Pons (tissue), 1 donor: Measurements from ENCODE around the gene R3HDML.
"Not testable (repeated sequence)": the region's sequence is repeated elsewhere in the genome, so short reads cannot be mapped to it uniquely, and the experiment has no call there.

Experiments used
- DNase-seq: peaks from one replicate; pipeline ENCODE4 v3.0.0-alpha.2; 2016; ENCODE audit warnings: low spot score

The R3HDML gene

GRCh38 chr20:44328428-44328827 is 8.4 kb upstream of the R3HDML start:
- DNase-seq: no peak

GRCh38 chr20:44331201-44331600 is 5.6 kb upstream of the R3HDML start:
- no peak for DNase-seq

GRCh38 chr20:44334306-44334705 is 2.5 kb upstream of the R3HDML start:
- DNase-seq: no peak

- no peak for DNase-seq
These were observed 2.1 kb upstream of the R3HDML start for GRCh38 chr20:44334709-44335108.

GRCh38 chr20:44335675-44336074 is 1.2 kb upstream of the R3HDML start:
- no peak for DNase-seq

GRCh38 chr20:44336086-44336485 is 757 bp upstream of the R3HDML start:
- no peak for DNase-seq

- no peak for DNase-seq
These were observed 5.4 kb downstream of the R3HDML start for GRCh38 chr20:44342248-44342647.

GRCh38 chr20:44343162-44343675 is 6.4 kb downstream of the R3HDML start:
- no peak for DNase-seq

- DNase-seq: no peak
These were observed 7.9 kb downstream of the R3HDML start for GRCh38 chr20:44344723-44345122.

- DNase-seq: no peak
These were observed 8.3 kb downstream of the R3HDML start for GRCh38 chr20:44345147-44345546.

GRCh38 chr20:44345941-44346340 is 9.1 kb downstream of the R3HDML start:
- not testable (repeated sequence) for DNase-seq

GRCh38 chr20:44348168-44348659 is 11.4 kb downstream of the R3HDML start:
- no peak for DNase-seq

- DNase-seq: no peak
These were observed 12.5 kb downstream of the R3HDML start for GRCh38 chr20:44349349-44349748.

- no peak for DNase-seq
These were observed 13.7 kb downstream of the R3HDML start for GRCh38 chr20:44350567-44350966.

GRCh38 chr20:44354979-44355497 is 18.2 kb downstream of the R3HDML start:
- DNase-seq: no peak

- no peak for DNase-seq
These were observed 18.9 kb downstream of the R3HDML start, which contains the start of gene HNF4A for GRCh38 chr20:44355498-44356352. Gene HNF4A, plus strand, starts transcription at chr20:44355699. Its CDS starts 106 bp downstream, at chr20:44355805.

- DNase-seq: no peak
These were observed 19.5 kb downstream of the R3HDML start for GRCh38 chr20:44356353-44356723.

- no peak for DNase-seq
These were observed 20.2 kb downstream of the R3HDML start for GRCh38 chr20:44357020-44357419.

- DNase-seq: no peak
These were observed 20.8 kb downstream of the R3HDML start for GRCh38 chr20:44357555-44358125.

GRCh38 chr20:44358776-44359175 is 21.9 kb downstream of the R3HDML start:
- DNase-seq: no peak

GRCh38 chr20:44360221-44360620 is 23.4 kb downstream of the R3HDML start:
- no peak for DNase-seq

GRCh38 chr20:44361021-44361420 is 24.2 kb downstream of the R3HDML start:
- DNase-seq: no peak

GRCh38 chr20:44362466-44362940 is 25.7 kb downstream of the R3HDML start:
- no peak for DNase-seq
